GM21360 (cell line): ENCODE data around the gene TES.
"Not testable (repeated sequence)": the region's sequence is repeated elsewhere in the genome, so short reads cannot be mapped to it uniquely, and the experiment has no call there.

Source experiments
- ATAC-seq: cut with Tn5 transposase; IDR thresholded peaks from one replicate; pipeline ENCODE4 v1.9.1; 2021; ENCODE audit warnings: mild to moderate bottlenecking, moderate library complexity; ENCODE audit not compliant: unreplicated experiment

TES gene

GRCh38 chr7:116241291-116241690, 31.0 kb downstream of the TES start:
- ATAC-seq: no peak

DNA sequence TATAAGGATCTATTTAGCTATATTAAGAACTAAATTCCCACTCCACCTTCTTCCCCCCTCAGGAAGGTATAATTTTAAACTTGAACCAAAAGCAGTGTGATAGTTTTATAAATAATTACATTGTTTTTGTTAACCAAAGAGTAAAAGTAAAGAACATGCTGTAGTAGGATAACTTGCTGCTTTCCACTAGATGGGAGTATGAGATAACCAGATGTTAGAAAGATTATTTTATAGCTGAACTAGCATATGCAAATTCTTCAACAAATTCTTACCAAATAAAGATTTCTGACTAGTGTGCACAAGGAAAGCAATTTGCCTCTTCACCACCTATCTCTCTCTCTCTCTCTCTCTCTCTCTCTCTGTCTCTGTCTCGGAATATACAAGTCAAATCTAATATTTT, 31.8 kb downstream of the TES start:
- ATAC-seq: no peak

- ATAC-seq: no peak
Measured at GRCh38 chr7:116242759-116243158, 32.4 kb downstream of the TES start.

GRCh38 chr7:116244803-116245202, 34.5 kb downstream of the TES start:
- not testable (repeated sequence) for ATAC-seq

DNA sequence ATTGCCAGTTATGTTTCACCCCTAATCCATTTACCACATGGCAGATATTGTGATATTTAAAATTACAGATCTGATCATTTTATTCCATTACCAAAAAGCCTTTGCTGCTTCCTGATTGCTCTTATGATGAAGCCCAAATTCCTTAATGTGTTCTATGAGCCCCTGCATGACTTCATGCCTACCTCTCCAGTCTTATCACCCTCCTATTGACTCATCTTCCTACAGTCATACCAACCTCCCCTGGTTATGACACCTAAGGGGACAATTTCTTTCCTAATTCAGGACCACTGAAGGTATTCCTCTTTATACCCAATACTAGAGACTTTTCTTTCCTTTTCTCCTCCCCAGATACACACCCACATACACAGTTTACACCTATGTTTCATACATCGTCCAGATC, 36.0 kb downstream of the TES start:
- no peak for ATAC-seq

DNA sequence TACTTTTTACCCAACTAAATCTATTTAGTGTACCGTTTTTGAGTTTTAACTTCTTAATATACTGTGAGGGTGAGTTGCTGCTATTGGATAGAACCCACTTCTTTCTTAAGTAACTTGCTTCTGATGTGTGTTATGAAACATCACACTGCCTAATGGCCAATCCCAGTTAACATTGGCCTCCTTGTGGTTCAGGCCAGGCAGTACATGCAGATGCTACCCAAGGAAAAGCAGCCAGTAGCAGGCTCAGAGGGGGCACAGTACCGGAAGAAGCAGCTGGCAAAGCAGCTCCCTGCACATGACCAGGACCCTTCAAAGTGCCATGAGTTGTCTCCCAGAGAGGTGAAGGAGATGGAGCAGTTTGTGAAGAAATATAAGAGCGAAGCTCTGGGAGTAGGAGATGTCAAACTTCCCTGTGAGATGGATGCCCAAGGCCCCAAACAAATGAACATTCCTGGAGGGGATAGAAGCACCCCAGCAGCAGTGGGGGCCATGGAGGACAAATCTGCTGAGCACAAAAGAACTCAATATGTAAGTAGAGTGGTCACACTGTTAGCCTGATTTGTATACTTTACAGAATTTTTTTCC, 39.7 kb downstream of the TES start:
- no peak for ATAC-seq

DNA sequence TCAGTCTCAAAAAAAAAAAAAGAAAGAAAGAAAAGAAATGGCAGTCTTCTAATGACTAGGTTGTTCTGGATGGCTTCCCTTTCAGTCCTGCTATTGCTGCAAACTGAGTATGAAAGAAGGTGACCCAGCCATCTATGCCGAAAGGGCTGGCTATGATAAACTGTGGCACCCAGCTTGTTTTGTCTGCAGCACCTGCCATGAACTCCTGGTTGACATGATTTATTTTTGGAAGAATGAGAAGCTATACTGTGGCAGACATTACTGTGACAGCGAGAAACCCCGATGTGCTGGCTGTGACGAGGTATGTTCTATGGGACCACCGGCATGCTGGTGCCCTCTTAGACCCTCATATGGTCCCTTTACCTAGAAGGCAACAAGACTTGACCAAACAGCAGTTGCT, 41.3 kb downstream of the TES start:
- no peak for ATAC-seq

- ATAC-seq: no peak
Measured at GRCh38 chr7:116252249-116252648, 41.9 kb downstream of the TES start.

- ATAC-seq: no peak
Measured at GRCh38 chr7:116257156-116257555, 46.8 kb downstream of the TES start.

- no peak for ATAC-seq
Measured at GRCh38 chr7:116258734-116259133, 48.4 kb downstream of the TES start.

DNA sequence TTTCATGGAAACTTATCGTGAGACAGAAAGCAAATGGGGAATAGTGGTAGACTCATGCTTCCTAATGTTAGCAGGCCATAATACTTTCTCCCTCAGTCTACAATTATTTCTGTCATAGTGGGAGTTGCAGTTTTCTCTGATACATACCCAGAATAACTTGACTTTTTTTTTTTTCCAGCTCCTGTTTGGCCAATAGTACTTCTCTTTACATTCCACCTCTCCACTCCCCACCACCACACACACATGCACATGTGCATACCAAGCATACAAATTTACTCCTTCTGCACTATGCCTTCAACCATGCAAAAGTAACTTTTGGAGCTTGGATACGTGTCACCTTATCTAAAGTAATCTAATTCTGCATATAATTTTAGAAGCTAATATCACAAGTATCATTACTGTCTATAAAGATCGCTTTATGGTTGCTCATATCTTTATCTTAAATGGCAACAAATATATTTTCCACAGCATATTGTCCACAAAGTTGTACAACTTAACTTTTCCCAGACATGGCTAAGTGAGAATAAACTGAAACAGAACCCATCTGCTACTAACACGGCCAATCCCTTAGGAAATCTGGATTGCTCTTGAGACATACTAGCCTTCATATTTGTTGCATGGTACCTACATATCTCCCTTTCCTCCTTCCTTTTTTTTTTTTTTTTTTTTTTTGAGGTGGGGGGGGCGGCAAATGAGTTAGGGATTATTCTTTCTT, 49.0 kb downstream of the TES start:
- no peak for ATAC-seq

- no peak for ATAC-seq
Measured at GRCh38 chr7:116259871-116260440, 49.6 kb downstream of the TES start.

DNA sequence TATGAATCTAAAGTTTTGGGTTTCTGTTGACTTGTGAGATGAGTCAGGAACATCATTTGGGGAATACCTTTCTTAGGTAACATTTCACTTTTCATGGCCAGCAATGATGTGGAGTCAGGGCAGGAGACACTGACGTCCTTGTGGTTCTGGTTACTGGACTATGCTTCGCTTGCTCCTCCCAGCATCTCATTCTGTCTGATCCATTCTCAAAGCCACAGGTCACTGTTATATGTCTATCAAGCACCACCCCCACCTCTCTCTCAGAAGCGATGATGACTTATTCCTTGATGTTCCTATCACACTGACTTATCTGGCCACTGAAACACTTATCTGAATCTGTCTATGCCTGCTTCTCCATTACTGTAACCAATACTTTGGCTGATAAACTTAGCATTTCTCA, 51.6 kb downstream of the TES start:
- no peak for ATAC-seq

- no peak for ATAC-seq
Measured at GRCh38 chr7:116265881-116266280, 55.5 kb downstream of the TES start.

DNA sequence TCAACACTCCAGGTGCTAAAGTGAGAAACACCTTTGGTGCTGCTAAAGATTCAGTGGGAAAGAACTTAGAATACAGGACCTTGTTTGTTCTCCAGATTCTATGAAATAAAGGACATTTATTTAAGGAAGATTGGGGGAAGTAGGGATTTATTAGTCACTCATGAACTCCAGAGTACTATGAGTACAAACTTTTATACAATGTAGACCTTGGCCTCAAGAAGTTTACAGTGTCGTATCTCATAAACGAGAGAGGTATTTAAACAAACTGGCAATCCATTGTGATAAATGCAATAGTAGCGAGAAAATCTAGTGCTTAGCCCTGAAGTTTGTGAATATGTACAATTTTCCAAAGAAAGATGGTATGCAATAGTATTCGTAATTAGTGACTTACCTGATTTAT, 59.1 kb downstream of the TES start:
- no peak for ATAC-seq

DNA sequence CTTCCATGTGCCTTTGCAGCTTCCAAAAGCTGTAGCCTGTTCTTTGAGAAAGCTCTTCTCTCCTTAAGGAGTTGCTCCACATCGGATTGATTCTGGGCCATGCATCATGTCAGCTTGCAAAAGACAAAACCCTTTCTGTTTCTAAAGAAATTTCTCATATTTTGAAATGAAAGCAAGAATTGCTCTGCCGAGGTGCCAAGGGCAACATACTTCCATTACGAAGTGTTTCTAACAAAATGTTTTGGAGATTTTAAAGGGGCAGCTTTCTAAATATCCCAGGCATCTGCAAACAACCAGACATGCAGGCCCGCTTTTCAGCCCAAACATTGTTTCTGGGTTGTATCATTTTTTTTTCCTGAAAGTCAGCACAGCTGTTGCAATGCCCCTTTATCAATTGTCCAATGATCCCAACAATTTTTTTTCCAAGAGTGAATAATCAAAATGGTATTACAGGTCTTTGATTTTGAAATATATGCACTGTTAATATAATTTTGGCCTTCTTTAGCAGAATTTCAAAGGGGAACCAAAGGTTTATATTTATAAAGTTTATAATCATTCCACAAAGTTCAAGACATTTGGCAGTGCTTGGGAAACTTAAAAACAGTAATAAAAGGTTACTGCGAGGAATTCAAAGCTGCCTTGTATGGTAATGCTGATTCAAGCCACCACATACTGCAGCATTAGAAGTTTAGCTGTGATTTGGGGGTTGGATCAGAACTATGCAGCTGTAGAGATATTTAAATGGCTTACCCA, 61.0 kb downstream of the TES start:
- no peak for ATAC-seq

GRCh38 chr7:116271963-116272886, 61.9 kb downstream of the TES start:
- ATAC-seq: no peak

DNA sequence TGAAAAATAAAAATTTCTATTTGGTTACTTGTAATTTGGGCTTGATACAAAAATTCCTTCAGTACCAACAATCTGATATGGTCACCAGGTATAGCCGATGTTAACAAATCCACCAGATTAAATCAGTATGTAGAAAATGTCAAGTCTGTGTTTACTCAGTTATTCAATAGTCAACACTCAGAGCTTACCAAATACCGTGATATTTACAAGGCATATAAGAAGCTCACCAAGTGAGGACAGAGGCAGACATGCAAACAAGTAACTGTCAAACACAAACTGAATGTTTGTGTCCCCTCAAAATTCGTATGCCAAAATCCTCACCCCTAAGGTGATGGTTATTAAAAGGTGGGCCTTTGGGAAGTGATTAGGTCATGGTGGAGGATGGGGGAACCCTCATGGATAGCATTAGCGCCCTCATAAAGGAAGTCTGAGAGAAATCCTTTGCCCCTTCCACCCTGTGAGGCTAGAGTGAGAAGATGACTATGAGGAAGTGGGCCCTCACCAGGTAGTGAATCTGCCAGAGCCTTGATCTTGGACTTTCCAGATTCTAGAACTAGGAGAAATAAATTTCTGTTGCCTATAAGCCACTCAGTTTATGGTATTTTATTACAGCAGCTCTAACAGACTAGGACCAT, 63.1 kb downstream of the TES start:
- ATAC-seq: no peak

- no peak for ATAC-seq
Measured at GRCh38 chr7:116273918-116274301, 63.6 kb downstream of the TES start.

DNA sequence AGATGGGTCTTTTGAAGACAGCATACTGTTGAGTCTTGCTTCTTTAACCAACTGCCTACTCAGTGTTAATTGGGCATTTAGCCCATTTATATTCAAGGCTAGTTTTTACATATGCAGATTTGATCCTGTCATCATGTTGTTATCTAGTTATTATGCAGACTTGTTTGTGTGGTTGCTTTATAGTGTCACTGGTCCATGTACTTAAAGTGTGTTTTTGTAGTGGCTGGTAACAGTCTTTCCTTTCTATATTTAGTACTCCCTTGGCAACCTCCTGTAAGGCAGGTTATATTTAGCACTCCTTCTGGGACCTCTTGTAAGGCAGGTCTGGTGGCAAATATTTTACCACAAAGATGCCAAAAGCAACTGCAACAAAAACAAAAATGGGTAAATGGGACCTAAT, 66.7 kb downstream of the TES start:
- ATAC-seq: no peak
